Endothelial cell of umbilical vein (primary cell): ENCODE measurements around the gene ITPRIPL1. TPM values are rescaled to one million over a fixed set of nuclear protein-coding genes. Genes with fewer than 3 reads are reported as not detected.

Experiments
- BruUV-seq: library from RNA; stranded (reverse); fragments of 400-500 nt; replicated peaks from 2 replicates; lab custom pipeline; 2021; lab: Mats Ljungman, UMichigan
- CTCF ChIA-PET: fragments of 300-600, 350-600 bp; sonication (Branson Sonifier 250); formaldehyde crosslinking; loops from one replicate; lab custom pipeline; 2021; ENCODE audit warnings: antibody characterized with exemption, inconsistent platforms; lab: Charles Lee
- POLR2A ChIA-PET: fragments of 300-600, 350-600 bp; sonication (Branson Sonifier 250); formaldehyde crosslinking; loops from one replicate; lab custom pipeline; 2021; ENCODE audit warnings: antibody characterized with exemption, inconsistent platforms; lab: Charles Lee
- DNase-seq: peaks from one replicate; pipeline ENCODE4 v3.0.0-alpha.2; 2011; ENCODE audit warnings: low read depth, low spot score
- FAIRE-seq: peaks from 2 replicates; lab custom pipeline; 2011; peaks lifted over from hg19 to GRCh38; lab: Jason Lieb, UNC
- H2AFZ ChIP-seq: 2 replicates; pipeline ENCODE4 v1.6.0; 2012; ENCODE audit warnings: low read depth, low read length, control low read depth, inconsistent platforms
- H3K27ac ChIP-seq: 2 replicates; pipeline ENCODE4 v1.5.1; 2011; ENCODE audit warnings: low read depth, mild to moderate bottlenecking, control low read depth, low read length, moderate library complexity; ENCODE audit not compliant: insufficient read depth
- H3K27me3 ChIP-seq, 2 experiments: 2 replicates each; pipeline versions ENCODE4 v1.6.0 to v1.6.1; 2011; ENCODE audit warnings: low read length in 2 of 2, mixed read lengths in 1 of 2; ENCODE audit not compliant: control insufficient read depth in 2 of 2, insufficient read depth in 2 of 2
- H3K36me3 ChIP-seq, 2 experiments: 2 replicates in 1 of 2; 3 replicates in 1 of 2; pipeline ENCODE4 v1.5.1; 2011; ENCODE audit warnings: low read length in 2 of 2, mild to moderate bottlenecking in 1 of 2, moderate library complexity in 1 of 2; ENCODE audit not compliant: control insufficient read depth in 2 of 2, insufficient read depth in 2 of 2; ENCODE audit errors: extremely low read depth in 1 of 2
- H3K4me1 ChIP-seq: 3 replicates; pipeline ENCODE4 v1.5.1; 2011; ENCODE audit warnings: mild to moderate bottlenecking, low read length; ENCODE audit not compliant: control insufficient read depth, insufficient read depth; ENCODE audit errors: extremely low read depth
- H3K4me2 ChIP-seq: 2 replicates; pipeline ENCODE4 v1.6.1; 2011; ENCODE audit warnings: low read length, control low read depth, mixed read lengths; ENCODE audit not compliant: insufficient read depth
- H3K4me3 ChIP-seq, 3 experiments: fragments of 200-600 bp in 1 of 3; sonication (generic), shearing (Covaris generic) in 1 of 3; replicated peaks in 1 of 3; 2 replicates each; pipeline ENCODE4 v1.5.1; 2011 to 2016; ENCODE audit warnings: control low read depth in 3 of 3, low read length in 3 of 3, mild to moderate bottlenecking in 2 of 3, inconsistent platforms in 1 of 3, low read depth in 1 of 3, moderate library complexity in 1 of 3; ENCODE audit not compliant: insufficient read depth in 1 of 3
- H3K79me2 ChIP-seq: 2 replicates; pipeline ENCODE4 v1.6.0; 2012; ENCODE audit warnings: low read length, inconsistent platforms; ENCODE audit not compliant: control insufficient read depth, insufficient read depth
- H3K9ac ChIP-seq: replicated peaks from 2 replicates; pipeline ENCODE3; 2011; ENCODE audit warnings: low read length, control low read depth; ENCODE audit not compliant: insufficient read depth; ENCODE audit errors: extremely low read depth
- H3K9me1 ChIP-seq: replicated peaks from 3 replicates; pipeline ENCODE4 v1.6.0; 2011; ENCODE audit warnings: mild to moderate bottlenecking, low read length; ENCODE audit not compliant: control insufficient read depth, insufficient read depth; ENCODE audit errors: extremely low read depth
- H3K9me3 ChIP-seq: replicated peaks from 2 replicates; pipeline ENCODE4 v1.5.1; 2012; ENCODE audit warnings: low read length, inconsistent platforms; ENCODE audit not compliant: control insufficient read depth, insufficient read depth
- H4K20me1 ChIP-seq: replicated peaks from 2 replicates; pipeline ENCODE3; 2011; ENCODE audit warnings: mild to moderate bottlenecking, low read length; ENCODE audit not compliant: control insufficient read depth, insufficient read depth; ENCODE audit errors: extremely low read depth
- CTCF ChIP-seq, 2 donors: IDR thresholded peaks; 1 replicate in 1 of 2; 2 replicates in 1 of 2; pipeline ENCODE4 v1.5.1; 2011; ENCODE audit warnings: low read length in 2 of 2, mild to moderate bottlenecking in 2 of 2, moderate library complexity in 2 of 2, control low read depth in 1 of 2, inconsistent platforms in 1 of 2, low read depth in 1 of 2; ENCODE audit not compliant: insufficient read depth in 1 of 2; ENCODE audit errors: extremely low read depth in 1 of 2
- EZH2 ChIP-seq: IDR thresholded peaks from 2 replicates; pipeline ENCODE4 v1.6.1; 2012; ENCODE audit warnings: borderline replicate concordance, low read depth, mild to moderate bottlenecking, moderate library complexity, low read length, inconsistent platforms; ENCODE audit not compliant: severe bottlenecking
- FOS ChIP-seq: IDR thresholded peaks from 2 replicates; pipeline ENCODE4 v1.6.1; 2011; ENCODE audit warnings: mild to moderate bottlenecking, low read length, moderate library complexity, borderline replicate concordance; ENCODE audit not compliant: insufficient read depth
- GATA2 ChIP-seq: IDR thresholded peaks from 2 replicates; pipeline ENCODE4 v1.7.0; 2011; ENCODE audit warnings: low read depth, mild to moderate bottlenecking, moderate library complexity, mixed read lengths, low read length; ENCODE audit not compliant: insufficient read length, insufficient read depth
- JUN ChIP-seq: IDR thresholded peaks from 2 replicates; pipeline ENCODE4 v1.6.1; 2011; ENCODE audit warnings: borderline replicate concordance, low read depth; ENCODE audit not compliant: insufficient read length, insufficient read depth
- MAX ChIP-seq: IDR thresholded peaks from 2 replicates; pipeline ENCODE4 v1.6.1; 2011; ENCODE audit not compliant: insufficient read depth, insufficient read length
- MYC ChIP-seq: IDR thresholded peaks from one replicate; pipeline ENCODE4 v1.6.1; 2011; ENCODE audit warnings: mild to moderate bottlenecking, low read depth, low read length
- POLR2A ChIP-seq: IDR thresholded peaks from 2 replicates; pipeline ENCODE4 v1.6.1; 2012; ENCODE audit warnings: low read depth, mild to moderate bottlenecking, control low read depth, low read length
- POLR2AphosphoS5 ChIP-seq: IDR thresholded peaks from 2 replicates; pipeline ENCODE4 v1.6.1; 2012; ENCODE audit warnings: low read depth, mild to moderate bottlenecking, control low read depth, low read length, moderate library complexity; ENCODE audit not compliant: insufficient read depth
- dilution Hi-C: fragments of 300-500 bp; cut with MboI; formaldehyde crosslinking; loops from one replicate; pipeline ENCODE4 v1.15.0; 2019; ENCODE audit warnings: low sequenced_read_pairs; ENCODE audit not compliant: extremely low pct_ligation_motif_present
- intact Hi-C: fragments of 100-400 bp; cut with micrococcal nuclease; formaldehyde crosslinking; loops from one replicate; pipeline ENCODE4 v1.10.0; 2022
- polyA plus RNA-seq, 4 experiments: library from polyadenylated mRNA; depleted of rRNA in 3 of 4; stranded (reverse) in 3 of 4; unstranded in 1 of 4; fragments of >200 nt; gene quantifications; 2 replicates each; pipeline versions ENCODE4 v1.2.1 to v1.2.3, GENCODE V29; 2011 to 2012; ENCODE audit warnings: missing spikeins in 1 of 4
- total RNA-seq: library from RNA; stranded (reverse); gene quantifications from 2 replicates; pipeline ENCODE4 v1.2.3, GENCODE V29; 2021

ITPRIPL1 gene
- total and polyA plus RNA-seq, 2 donors (not counting 3 experiments of a cell fraction or from before 2014, with no cell fraction given): 2.6 to 5.8 TPM

GRCh38 chr2:96347395-96347794 is 22.3 kb downstream of the ITPRIPL1 start:
- H3K79me2 ChIP-seq: no peaks in the 10 kb centered on the region
- ChIA-PET POLR2A (no interaction called here), CTCF (interaction anchor here (2.7 kb wide), 1 partner anchor 26 kb away, joined by 8 read pairs; no protein-coding TSS in a partner anchor)
- TF ChIP-seq MYC (no peak), FOS (no peak), EZH2 (no peak), JUN (no peak), POLR2A (no peak), GATA2 (no peak), MAX (no peak), POLR2AphosphoS5 (no peak), CTCF (IDR thresholded peaks at IDR 0.05; ENCODE audit: extremely low read depth in 1 of 2, insufficient read depth in 1 of 2, low read depth in 1 of 2, low read length in 2 of 2) (no peak)
- no peak overlapping the region for H2AFZ ChIP-seq
- H3K4me3 ChIP-seq: no peak overlapping the region
- no peak overlapping the region for H3K9ac ChIP-seq
- H3K4me2 ChIP-seq: no peak overlapping the region
- DNase-seq (no peak), FAIRE-seq (no peak)
- no peak overlapping the region for H3K27ac ChIP-seq
- H3K4me1 ChIP-seq: no peaks in the 10 kb centered on the region
- no peaks in the 10 kb centered on the region for H3K9me3 ChIP-seq
- H4K20me1 ChIP-seq: no peaks in the 10 kb centered on the region
- dilution Hi-C loops (no loop called here), intact Hi-C loops (no loop called here)
- peaks cover 0 to 19% of the 10 kb centered on the region in 2 experiments for H3K36me3 ChIP-seq
- H3K9me1 ChIP-seq: no peaks in the 10 kb centered on the region
- no peaks in the 10 kb centered on the region for H3K27me3 ChIP-seq
- BruUV-seq: no TSS peak
